K562 (cell line): ENCODE measurements around the gene TJP3. TPM values are rescaled to one million over a fixed set of nuclear protein-coding genes. Genes with fewer than 3 reads are reported as not detected.

ENCODE experiments used
- ATAC-seq: fragments of 200-7000 bp; cut with Tn5 transposase; 3 replicates; pipeline ENCODE4 v1.9.1; 2020; ENCODE audit warnings: moderate library complexity
- BruUV-seq: library from RNA; stranded (reverse); fragments of 400-500 nt; replicated peaks from 2 replicates; lab custom pipeline; 2021; lab: Mats Ljungman, UMichigan
- CTCF ChIA-PET: fragments of 300-600 bp; formaldehyde crosslinking; extraction: SDS; loops from one replicate; lab custom pipeline; 2021; ENCODE audit warnings: low intra/inter-chr PET ratio; lab: Yijun Ruan, JAX
- POLR2A ChIA-PET: fragments of 300-600, 350-650 bp; sonication (Branson Sonifier 250); formaldehyde crosslinking; extraction: SDS; loops from one replicate; lab custom pipeline; 2021; ENCODE audit warnings: antibody characterized with exemption, inconsistent platforms; lab: Yijun Ruan, JAX
- DNase-seq, 4 experiments: peaks; one replicate each; pipeline versions ENCODE4 v3.0.0 to v3.0.0-alpha.2; 2011 to 2018; ENCODE audit warnings: low spot score in 3 of 4, mixed read lengths in 3 of 4; ENCODE audit errors: extremely low read depth in 1 of 4
- FAIRE-seq: peaks from 2 replicates; lab custom pipeline; 2011; peaks lifted over from hg19 to GRCh38; lab: Jason Lieb, UNC
- H2AFZ ChIP-seq: 2 replicates; pipeline ENCODE4 v1.6.0; 2011; ENCODE audit warnings: low read depth, low read length, control low read depth, inconsistent platforms
- H3K27ac ChIP-seq: fragments of 200-600 bp; 3 replicates; pipeline ENCODE4 v1.8.0; 2011; ENCODE audit warnings: low read depth, mild to moderate bottlenecking, control low read depth, inconsistent platforms, low read length, moderate library complexity, mixed read lengths; ENCODE audit errors: extremely low read depth
- H3K27me3 ChIP-seq, 2 experiments: fragments of 300-600 bp in 1 of 2; 2 replicates in 1 of 2; 3 replicates in 1 of 2; pipeline versions ENCODE4 v1.6.0 to v1.8.0; 2011; ENCODE audit warnings: inconsistent platforms in 2 of 2, low read length in 2 of 2, mild to moderate bottlenecking in 1 of 2, mixed read lengths in 1 of 2, moderate library complexity in 1 of 2; ENCODE audit not compliant: control insufficient read depth in 2 of 2, insufficient read depth in 2 of 2
- H3K36me3 ChIP-seq: fragments of 300-600 bp; 3 replicates; pipeline ENCODE4 v1.8.0; 2011; ENCODE audit warnings: mild to moderate bottlenecking, low read length, inconsistent platforms; ENCODE audit not compliant: control insufficient read depth, insufficient read depth
- H3K4me1 ChIP-seq, 2 experiments: fragments of 200-600 bp in 1 of 2; replicated peaks in 1 of 2; 2 replicates in 1 of 2; 3 replicates in 1 of 2; pipeline versions ENCODE4 v1.5.1 to v1.8.0; 2011; ENCODE audit warnings: inconsistent platforms in 2 of 2, low read length in 2 of 2, mild to moderate bottlenecking in 1 of 2, mixed read lengths in 1 of 2, moderate library complexity in 1 of 2; ENCODE audit not compliant: control insufficient read depth in 2 of 2, insufficient read depth in 2 of 2
- H3K4me2 ChIP-seq: 2 replicates; pipeline ENCODE4 v1.6.1; 2011; ENCODE audit warnings: low read length, control low read depth, inconsistent platforms, mixed read lengths; ENCODE audit not compliant: insufficient read depth
- H3K4me3 ChIP-seq: fragments of 200-600 bp; sonication (generic), shearing (Covaris generic); 2 replicates; pipeline ENCODE4 v1.5.1; 2016; ENCODE audit warnings: control low read depth, inconsistent platforms
- H3K79me2 ChIP-seq: fragments of 200-600 bp; 3 replicates; pipeline ENCODE4 v1.8.0; 2011; ENCODE audit warnings: low read length, inconsistent platforms; ENCODE audit not compliant: control insufficient read depth, insufficient read depth
- H3K9ac ChIP-seq, 2 experiments: 2 replicates each; pipeline versions ENCODE4 v1.6.0 to v1.6.1; 2011; ENCODE audit warnings: low read depth in 2 of 2, low read length in 2 of 2, control low read depth in 1 of 2, inconsistent platforms in 1 of 2, mild to moderate bottlenecking in 1 of 2, mixed read lengths in 1 of 2; ENCODE audit not compliant: insufficient read depth in 1 of 2
- H3K9me1 ChIP-seq: one replicate; pipeline ENCODE4 v1.6.0; 2011; ENCODE audit warnings: inconsistent platforms, mild to moderate bottlenecking, low read length, moderate library complexity; ENCODE audit not compliant: control insufficient read depth, insufficient read depth
- H3K9me3 ChIP-seq: replicated peaks from 2 replicates; pipeline ENCODE4 v1.5.1; 2011; ENCODE audit warnings: low read depth, low read length, inconsistent platforms; ENCODE audit not compliant: control insufficient read depth, insufficient read depth
- H4K20me1 ChIP-seq: replicated peaks from 2 replicates; pipeline ENCODE4 v1.6.1; 2011; ENCODE audit warnings: low read length, inconsistent platforms, mixed read lengths; ENCODE audit not compliant: control insufficient read depth, insufficient read depth
- ZBTB7A ChIP-seq: IDR thresholded peaks from 2 replicates; pipeline ENCODE4 v1.6.1; 2011; ENCODE audit warnings: low read depth, mild to moderate bottlenecking, low read length, moderate library complexity, borderline replicate concordance; ENCODE audit not compliant: control insufficient read depth
- ZFP36 ChIP-seq: fragments of 150-350 bp; IDR thresholded peaks from 2 replicates; pipeline ENCODE4 v1.6.1; 2018; ENCODE audit warnings: low read length, low read depth; ENCODE audit not compliant: partially characterized antibody
- ZNF324 ChIP-seq: fragments of 250-450 bp; sonication (Bioruptor Pico); IDR thresholded peaks from 2 replicates; pipeline ENCODE4 v1.4.0; 2020; ENCODE audit warnings: mild to moderate bottlenecking
- ZNF584 ChIP-seq: fragments of 200-800 bp; sonication (Bioruptor generic); IDR thresholded peaks from 2 replicates; pipeline ENCODE4 v1.6.1; 2016; ENCODE audit warnings: low read depth, mild to moderate bottlenecking, missing genetic modification characterization, missing compliant biosample characterization
- ZSCAN32 ChIP-seq: fragments of 450-650 bp; formaldehyde crosslinking; IDR thresholded peaks from 2 replicates; pipeline ENCODE4 v1.4.0; 2020; ENCODE audit warnings: mild to moderate bottlenecking, moderate library complexity
- WGBS: fragments of 100-300 bp; shearing (Covaris generic); methylation state at CpG from one replicate; pipeline ENCODE4 v1.1.6; 2016; ENCODE audit warnings: low coverage, mixed read lengths; ENCODE audit not compliant: insufficient coverage; ENCODE audit errors: missing lambda C conversion rate; 5-methylcytosine and 5-hydroxymethylcytosine counted together
- in situ Hi-C: fragments of 300-500 bp; cut with MboI; formaldehyde crosslinking; loops from 4 replicates; pipeline ENCODE4 v1.15.0; 2018; ENCODE audit warnings: inconsistent platforms, mixed read lengths
- intact Hi-C: fragments of 100-400 bp; cut with micrococcal nuclease; formaldehyde crosslinking; loops from 2 replicates; pipeline ENCODE4 v1.14.2; 2022
- polyA plus RNA-seq, 8 experiments: library from polyadenylated mRNA; depleted of rRNA in 4 of 8; stranded (reverse) in 5 of 8; unstranded in 3 of 8; fragments of >200 nt; fragmentation: Nextera tagmentation in 2 of 8; fragmentation: Illumina TruSeq in 1 of 8; extraction: Ambion mirVana in 2 of 8; extraction: Trizol in 1 of 8; gene quantifications; 2 replicates each; pipeline versions ENCODE4 v1.2.1 to v1.2.3, GENCODE V29; 2011 to 2014; ENCODE audit warnings: inconsistent platforms in 1 of 8, missing spikeins in 1 of 8
- total RNA-seq, 7 experiments: library from RNA; depleted of rRNA in 6 of 7; stranded (reverse); fragments of >200 nt in 6 of 7; fragmentation: Illumina TruSeq in 2 of 7; extraction: Trizol in 2 of 7; gene quantifications; 2 replicates each; pipeline versions ENCODE4 v1.2.1 to v1.2.3, GENCODE V29; 2011 to 2021; ENCODE audit warnings: low replicate concordance in 1 of 7
- TF ChIP-seq, protein P1 (sequence below), 3 experiments: IDR thresholded peaks in 2 of 3; conservative IDR thresholded peaks in 1 of 3; 2 replicates each; pipeline ENCODE4 v1.5.1; 2011 to 2012; ENCODE audit warnings: low read length in 3 of 3, mild to moderate bottlenecking in 3 of 3, control low read depth in 2 of 3, improper control_type of control experiment in 1 of 3, inconsistent platforms in 1 of 3, low read depth in 1 of 3, mixed read lengths in 1 of 3, moderate library complexity in 1 of 3; ENCODE audit not compliant: insufficient read depth in 2 of 3
- TF ChIP-seq, protein P2 (sequence below): fragments of 200-800 bp; sonication (Bioruptor generic); IDR thresholded peaks from 2 replicates; pipeline ENCODE4 v1.6.1; 2017; ENCODE audit warnings: missing genetic modification characterization, missing compliant biosample characterization

Gene TJP3
- total and polyA plus RNA-seq, 9 of the 15 experiments (the other 6 are each of a cell fraction or from before 2014, with no cell fraction given) = 0.11 to 2.4 (median 0.57) TPM; not detected in 1

DNA sequence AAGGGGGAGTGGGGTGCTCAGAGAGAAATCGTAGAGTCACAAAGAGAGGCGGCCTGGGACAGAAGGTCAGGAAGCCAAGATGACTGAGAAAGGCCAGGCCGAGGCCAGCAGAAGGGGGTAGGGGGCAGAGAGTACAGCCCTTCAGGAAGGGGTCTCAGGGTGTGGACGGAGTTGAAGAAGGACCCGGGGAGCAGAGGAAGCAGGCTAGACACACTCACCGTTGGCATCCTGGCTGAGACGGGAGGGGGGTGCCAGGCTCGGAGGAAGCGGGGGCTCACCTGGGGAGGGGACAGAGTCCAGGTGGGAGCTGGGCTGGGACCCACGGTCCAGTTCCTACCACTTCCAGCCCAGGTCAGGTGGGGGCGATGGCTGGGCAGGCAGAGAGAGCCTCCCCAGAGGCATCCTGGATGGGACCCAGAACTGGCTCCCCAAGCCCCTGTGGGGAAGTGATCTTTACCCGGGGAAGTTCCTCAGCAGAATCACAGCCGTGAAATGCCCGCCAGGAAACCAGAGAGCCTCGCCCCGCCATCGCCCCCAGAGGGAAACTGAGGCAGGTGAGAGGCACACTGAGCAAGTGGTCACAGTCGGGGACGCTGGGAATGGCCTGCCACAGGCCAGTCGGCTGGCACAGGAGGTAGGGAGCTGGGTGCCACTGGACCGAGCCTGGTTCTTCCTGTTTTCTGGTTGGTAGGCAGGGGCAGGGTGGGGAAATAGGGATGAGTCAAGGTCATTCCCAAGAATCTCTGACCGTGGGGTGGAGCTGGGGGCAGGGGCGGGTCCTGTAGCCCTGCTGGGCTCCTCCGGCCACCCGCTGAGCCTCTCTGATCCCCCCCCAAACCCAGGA is 76.6 kb downstream of the TJP3 start:
- DNase-seq (no peak), FAIRE-seq (no peak), ATAC-seq (no peak)
- intact Hi-C loops (loop anchor here (10.0 kb wide), 1 partner anchor 60 kb away; no protein-coding TSS in a partner anchor), in situ Hi-C loops (no loop called here)
- no peak overlapping the region for H3K27ac ChIP-seq
- WGBS = 76% methylated on average over 18 of the region's 25 CpGs
- ChIA-PET CTCF (interaction anchor here (0.6 kb wide), 1 partner anchor 12 kb away, joined by 3 read pairs; no protein-coding TSS in a partner anchor), POLR2A (interaction anchor here (0.6 to 1.0 kb wide), 2 partner anchors 14 to 22 kb away, joined by 3 read pairs; partner anchors contain the start of gene MRPL54)
- H3K4me2 ChIP-seq = peak overlapping the region; percentile 77
- peaks cover 0 to 37% of the 10 kb centered on the region in 2 experiments; a peak in 2 of 5 replicates for H3K4me1 ChIP-seq
- peaks cover 18% of the 10 kb centered on the region for H3K79me2 ChIP-seq
- no peaks in the 10 kb centered on the region for H3K9me1 ChIP-seq
- peaks cover 20% of the 10 kb centered on the region for H3K9me3 ChIP-seq
- no TSS peak for BruUV-seq
- peaks cover 28% of the 10 kb centered on the region; the same call in 2 of the 3 replicates for H3K36me3 ChIP-seq
- TF ChIP-seq, protein P1, sequence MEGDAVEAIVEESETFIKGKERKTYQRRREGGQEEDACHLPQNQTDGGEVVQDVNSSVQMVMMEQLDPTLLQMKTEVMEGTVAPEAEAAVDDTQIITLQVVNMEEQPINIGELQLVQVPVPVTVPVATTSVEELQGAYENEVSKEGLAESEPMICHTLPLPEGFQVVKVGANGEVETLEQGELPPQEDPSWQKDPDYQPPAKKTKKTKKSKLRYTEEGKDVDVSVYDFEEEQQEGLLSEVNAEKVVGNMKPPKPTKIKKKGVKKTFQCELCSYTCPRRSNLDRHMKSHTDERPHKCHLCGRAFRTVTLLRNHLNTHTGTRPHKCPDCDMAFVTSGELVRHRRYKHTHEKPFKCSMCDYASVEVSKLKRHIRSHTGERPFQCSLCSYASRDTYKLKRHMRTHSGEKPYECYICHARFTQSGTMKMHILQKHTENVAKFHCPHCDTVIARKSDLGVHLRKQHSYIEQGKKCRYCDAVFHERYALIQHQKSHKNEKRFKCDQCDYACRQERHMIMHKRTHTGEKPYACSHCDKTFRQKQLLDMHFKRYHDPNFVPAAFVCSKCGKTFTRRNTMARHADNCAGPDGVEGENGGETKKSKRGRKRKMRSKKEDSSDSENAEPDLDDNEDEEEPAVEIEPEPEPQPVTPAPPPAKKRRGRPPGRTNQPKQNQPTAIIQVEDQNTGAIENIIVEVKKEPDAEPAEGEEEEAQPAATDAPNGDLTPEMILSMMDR (IDR thresholded peaks at IDR 0.05 in 2 of 3, conservative IDR thresholded peaks at IDR 0.05 in 1 of 3; ENCODE audit: insufficient read depth in 2 of 3, low read depth in 1 of 3, low read length in 3 of 3) = peak in 1 of 3 experiments; percentile 3; a peak in 1 of 6 replicates
- TF ChIP-seq, protein P2, sequence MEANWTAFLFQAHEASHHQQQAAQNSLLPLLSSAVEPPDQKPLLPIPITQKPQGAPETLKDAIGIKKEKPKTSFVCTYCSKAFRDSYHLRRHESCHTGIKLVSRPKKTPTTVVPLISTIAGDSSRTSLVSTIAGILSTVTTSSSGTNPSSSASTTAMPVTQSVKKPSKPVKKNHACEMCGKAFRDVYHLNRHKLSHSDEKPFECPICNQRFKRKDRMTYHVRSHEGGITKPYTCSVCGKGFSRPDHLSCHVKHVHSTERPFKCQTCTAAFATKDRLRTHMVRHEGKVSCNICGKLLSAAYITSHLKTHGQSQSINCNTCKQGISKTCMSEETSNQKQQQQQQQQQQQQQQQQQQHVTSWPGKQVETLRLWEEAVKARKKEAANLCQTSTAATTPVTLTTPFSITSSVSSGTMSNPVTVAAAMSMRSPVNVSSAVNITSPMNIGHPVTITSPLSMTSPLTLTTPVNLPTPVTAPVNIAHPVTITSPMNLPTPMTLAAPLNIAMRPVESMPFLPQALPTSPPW (CRISPR knock-in tag) = 0 out of 2 replicates have a peak, but pooled peaks have one; percentile 12
- TF ChIP-seq ZFP36 (peak; percentile 62), ZSCAN32 (no peak), ZNF324 (CRISPR knock-in tag) (no peak), ZNF584 (CRISPR knock-in tag) (no peak), ZBTB7A (no peak)
- peak overlapping the region; percentile 97 for H3K4me3 ChIP-seq
- H3K27me3 ChIP-seq = no peaks in the 10 kb centered on the region
- peak overlapping the region in 1 of 2 experiments; percentile 97; a peak in 2 of 4 replicates for H3K9ac ChIP-seq
- no peaks in the 10 kb centered on the region for H4K20me1 ChIP-seq
- peak overlapping the region; percentile 82 for H2AFZ ChIP-seq
